Caco-2 (cell line): ENCODE measurements around the gene MYH13. TPM values are rescaled to one million over a fixed set of nuclear protein-coding genes. Genes with fewer than 3 reads are reported as not detected.

Experiments
- BruUV-seq: library from RNA; stranded (reverse); fragments of 400-500 nt; replicated peaks from 2 replicates; lab custom pipeline; 2021; lab: Mats Ljungman, UMichigan
- CTCF ChIA-PET: fragments of 300-600 bp; sonication (Branson Sonifier 250); formaldehyde crosslinking; loops from one replicate; lab custom pipeline; 2022; ENCODE audit warnings: antibody characterized with exemption; lab: Charles Lee
- POLR2A ChIA-PET: fragments of 300-600 bp; sonication (Branson Sonifier 250); formaldehyde crosslinking; loops from one replicate; lab custom pipeline; 2022; ENCODE audit warnings: antibody characterized with exemption; lab: Charles Lee
- DNase-seq, 2 experiments: peaks; one replicate each; pipeline versions ENCODE4 v3.0.0 to v3.0.0-alpha.2; 2020 to 2022
- H3K27me3 ChIP-seq: replicated peaks from 2 replicates; pipeline ENCODE4 v1.6.0; 2011; ENCODE audit warnings: low read length; ENCODE audit not compliant: control insufficient read depth, insufficient read depth
- H3K36me3 ChIP-seq: 2 replicates; pipeline ENCODE4 v1.5.1; 2011; ENCODE audit warnings: low read length; ENCODE audit not compliant: control insufficient read depth, insufficient read depth
- H3K4me1 ChIP-seq: fragments of 250-450 bp; sonication (Bioruptor Pico); 2 replicates; pipeline ENCODE4 v1.5.1; 2020; ENCODE audit warnings: mild to moderate bottlenecking
- H3K4me3 ChIP-seq: 2 replicates; pipeline ENCODE4 v1.5.1; 2011; ENCODE audit warnings: low read depth, mild to moderate bottlenecking, control low read depth, low read length
- H3K9me3 ChIP-seq: fragments of 250-450 bp; sonication (Bioruptor Pico); 2 replicates; pipeline ENCODE4 v1.5.1; 2020; ENCODE audit warnings: mild to moderate bottlenecking, moderate library complexity
- H3K27ac Mint-ChIP-seq: one replicate; pipeline ENCODE4 v1.8.0; 2022; ENCODE audit warnings: mixed read lengths; ENCODE audit not compliant: unreplicated experiment
- H3K27me3 Mint-ChIP-seq: one replicate; pipeline ENCODE4 v1.8.0; 2022; ENCODE audit warnings: mixed read lengths; ENCODE audit not compliant: insufficient read depth, unreplicated experiment
- H3K36me3 Mint-ChIP-seq: one replicate; pipeline ENCODE4 v1.8.0; 2022; ENCODE audit warnings: mild to moderate bottlenecking, mixed read lengths; ENCODE audit not compliant: insufficient read depth, unreplicated experiment
- H3K4me1 Mint-ChIP-seq: one replicate; pipeline ENCODE4 v1.8.0; 2022; ENCODE audit warnings: low read depth, mixed read lengths; ENCODE audit not compliant: unreplicated experiment
- H3K4me3 Mint-ChIP-seq: one replicate; pipeline ENCODE4 v1.8.0; 2022; ENCODE audit warnings: mild to moderate bottlenecking, moderate library complexity, mixed read lengths; ENCODE audit not compliant: unreplicated experiment
- H3K9me3 Mint-ChIP-seq: one replicate; pipeline ENCODE4 v1.8.0; 2022; ENCODE audit warnings: mixed read lengths; ENCODE audit not compliant: unreplicated experiment
- CTCF ChIP-seq, 2 experiments: fragments of 200-600 bp in 1 of 2; IDR thresholded peaks; 1 replicate in 1 of 2; 2 replicates in 1 of 2; pipeline versions ENCODE4 v1.5.1 to v1.8.0; 2011 to 2022; ENCODE audit warnings: antibody characterized with exemption in 1 of 2, control low read depth in 1 of 2, inconsistent platforms in 1 of 2, low read depth in 1 of 2, low read length in 1 of 2, mild to moderate bottlenecking in 1 of 2, moderate library complexity in 1 of 2; ENCODE audit not compliant: insufficient read depth in 1 of 2, severe bottlenecking in 1 of 2, unreplicated experiment in 1 of 2
- intact Hi-C: fragments of 100-400 bp; cut with micrococcal nuclease; formaldehyde crosslinking; loops from one replicate; pipeline ENCODE4 v1.10.0; 2022; ENCODE audit not compliant: unreplicated experiment
- total RNA-seq: library from RNA; stranded (reverse); gene quantifications from 2 replicates; pipeline ENCODE4 v1.2.3, GENCODE V29; 2022

MYH13 gene
- total RNA-seq, 1 experiment from 2014 or later = not detected

- ChIA-PET CTCF (no interaction called here), POLR2A (no interaction called here)
- Histone ChIP-seq H3K36me3 (no peaks in the 10 kb centered on the region), H3K9me3 (no peaks in the 10 kb centered on the region), H3K4me3 (no peak overlapping the region), H3K27me3 (no peaks in the 10 kb centered on the region), H3K4me1 (no peaks in the 10 kb centered on the region)
- H3K27ac Mint-ChIP-seq = no peak overlapping the region
- H3K27me3 Mint-ChIP-seq = no peaks in the 10 kb centered on the region
- no peaks in the 10 kb centered on the region for H3K4me1 Mint-ChIP-seq
- intact Hi-C loops = no loop called here
- no TSS peak for BruUV-seq
- H3K36me3 Mint-ChIP-seq = no peaks in the 10 kb centered on the region
- no peak for TF ChIP-seq CTCF (IDR thresholded peaks at IDR 0.05; ENCODE audit: insufficient read depth in 1 of 2, low read depth in 1 of 2, low read length in 1 of 2, severe bottlenecking in 1 of 2, unreplicated experiment in 1 of 2)
- no peak for DNase-seq
- H3K9me3 Mint-ChIP-seq = no peaks in the 10 kb centered on the region
- no peak overlapping the region for H3K4me3 Mint-ChIP-seq
Observed at GRCh38 chr17:10349403-10349802, 23.4 kb downstream of the MYH13 start.

GRCh38 chr17:10344816-10345215, 28.0 kb downstream of the MYH13 start:
- Histone ChIP-seq H3K9me3 (no peaks in the 10 kb centered on the region), H3K4me1 (no peaks in the 10 kb centered on the region), H3K36me3 (no peaks in the 10 kb centered on the region), H3K4me3 (no peak overlapping the region), H3K27me3 (no peaks in the 10 kb centered on the region)
- BruUV-seq = no TSS peak
- Mint-ChIP-seq H3K27me3 (no peaks in the 10 kb centered on the region), H3K27ac (no peak overlapping the region), H3K4me3 (no peak overlapping the region), H3K9me3 (no peaks in the 10 kb centered on the region), H3K4me1 (no peaks in the 10 kb centered on the region), H3K36me3 (no peaks in the 10 kb centered on the region)
- TF ChIP-seq CTCF (IDR thresholded peaks at IDR 0.05; ENCODE audit: insufficient read depth in 1 of 2, low read depth in 1 of 2, low read length in 1 of 2, severe bottlenecking in 1 of 2, unreplicated experiment in 1 of 2) = no peak
- intact Hi-C loops = no loop called here
- POLR2A ChIA-PET = no interaction called here
- no peak for DNase-seq
- CTCF ChIA-PET = no interaction called here

GRCh38 chr17:10339051-10339450, 33.8 kb downstream of the MYH13 start:
- no peaks in the 10 kb centered on the region for H3K36me3 ChIP-seq
- Mint-ChIP-seq H3K9me3 (no peaks in the 10 kb centered on the region), H3K27me3 (no peaks in the 10 kb centered on the region), H3K4me1 (no peaks in the 10 kb centered on the region), H3K27ac (no peak overlapping the region), H3K36me3 (no peaks in the 10 kb centered on the region), H3K4me3 (no peak overlapping the region)
- no peak for TF ChIP-seq CTCF (IDR thresholded peaks at IDR 0.05; ENCODE audit: insufficient read depth in 1 of 2, low read depth in 1 of 2, low read length in 1 of 2, severe bottlenecking in 1 of 2, unreplicated experiment in 1 of 2)
- H3K9me3 ChIP-seq = no peaks in the 10 kb centered on the region
- H3K4me3 ChIP-seq = no peak overlapping the region
- BruUV-seq = no TSS peak
- H3K4me1 ChIP-seq = no peaks in the 10 kb centered on the region
- intact Hi-C loops = no loop called here
- DNase-seq = no peak
- ChIA-PET POLR2A (interaction anchor here (0.6 kb wide), 1 partner anchor 19 kb away, joined by 4 read pairs; no protein-coding TSS in a partner anchor), CTCF (no interaction called here)
- no peaks in the 10 kb centered on the region for H3K27me3 ChIP-seq
